GM18520 (cell line): Measurements from ENCODE around the gene RIMKLA.

Experiments used
- ATAC-seq: cut with Tn5 transposase; IDR thresholded peaks from one replicate; pipeline ENCODE4 v1.9.1; 2021; ENCODE audit not compliant: unreplicated experiment

Gene RIMKLA

GRCh38 chr1:42370876-42371549 lies 9.6 kb upstream of the RIMKLA start:
- no peak for ATAC-seq

DNA sequence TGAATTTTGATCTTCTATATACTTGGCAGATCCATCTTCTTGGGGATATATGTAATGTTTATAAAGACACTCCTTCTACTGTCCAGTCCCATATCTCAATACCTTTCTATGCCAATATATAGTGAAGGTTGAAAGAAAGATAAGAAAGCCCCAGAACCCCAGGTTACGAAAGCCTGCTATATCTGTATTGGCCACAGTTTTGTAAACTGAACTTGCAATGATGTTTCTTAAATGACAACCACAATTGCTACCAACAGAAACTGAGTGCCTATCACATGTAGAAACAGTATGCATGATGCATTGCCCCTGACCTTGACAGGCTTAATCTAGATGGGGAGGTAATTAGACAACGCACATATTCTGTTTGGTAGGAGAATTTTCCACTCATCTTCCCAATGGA lies 7.8 kb upstream of the RIMKLA start:
- no peak for ATAC-seq

DNA sequence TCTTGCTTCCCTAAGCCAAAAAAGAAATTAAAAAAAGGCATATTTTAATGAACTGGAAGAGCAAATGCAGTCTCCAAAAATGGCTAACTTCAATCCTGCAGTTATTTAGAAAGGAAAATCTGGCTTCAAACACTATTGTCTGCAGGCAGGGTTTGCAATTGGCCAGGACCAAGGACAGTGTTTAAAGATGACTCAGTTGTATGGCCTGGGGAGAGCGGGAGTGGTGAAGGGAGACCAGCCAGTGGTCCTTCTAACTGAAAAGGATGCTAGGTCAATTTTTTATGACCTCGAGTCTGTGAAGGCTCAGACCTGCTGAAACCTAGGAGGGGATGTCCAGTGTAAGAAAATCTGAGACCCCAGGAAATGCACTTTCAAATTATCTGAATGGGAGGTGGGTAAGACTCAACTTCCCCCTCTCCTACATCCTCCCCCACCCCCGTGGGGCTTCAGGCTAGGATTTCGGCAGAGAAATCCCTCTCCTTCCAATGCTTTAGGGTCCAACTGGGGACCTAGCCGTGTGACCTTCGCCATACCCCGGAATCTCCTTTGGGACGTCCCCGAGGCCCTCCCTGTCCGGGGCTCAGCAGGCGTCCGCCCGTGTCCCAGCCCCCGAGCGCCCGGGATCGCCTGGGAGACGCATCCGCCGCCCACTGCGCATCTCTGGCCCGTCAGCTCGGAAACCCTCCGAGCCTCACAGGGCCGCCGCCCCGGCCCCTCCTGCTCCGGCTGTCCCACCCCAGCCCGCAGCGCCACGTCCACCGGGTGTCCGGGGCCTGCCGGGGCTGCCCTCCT lies 602 bp upstream of the RIMKLA start:
- ATAC-seq: peak; percentile 24

DNA sequence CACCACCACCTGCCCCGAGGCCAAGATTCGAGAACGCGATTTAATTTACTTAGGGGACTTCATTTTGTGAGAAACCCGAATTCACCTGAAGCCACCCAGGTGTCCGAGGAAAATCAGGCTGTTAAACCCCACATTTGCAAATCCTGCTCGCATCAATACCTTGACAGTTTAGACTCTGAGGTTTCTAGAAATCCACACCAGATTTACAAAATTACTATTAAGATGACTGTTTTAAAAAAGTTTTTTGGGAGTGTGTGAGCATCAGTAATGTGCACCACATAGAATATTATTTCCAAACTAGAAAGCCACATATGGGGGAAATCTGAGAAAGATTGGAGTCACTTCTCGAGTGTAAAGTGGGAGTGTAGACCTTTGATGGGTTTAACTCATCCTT lies 685 bp downstream of the RIMKLA start:
- no peak for ATAC-seq

GRCh38 chr1:42385283-42385682 lies 4.7 kb downstream of the RIMKLA start:
- ATAC-seq: no peak

DNA sequence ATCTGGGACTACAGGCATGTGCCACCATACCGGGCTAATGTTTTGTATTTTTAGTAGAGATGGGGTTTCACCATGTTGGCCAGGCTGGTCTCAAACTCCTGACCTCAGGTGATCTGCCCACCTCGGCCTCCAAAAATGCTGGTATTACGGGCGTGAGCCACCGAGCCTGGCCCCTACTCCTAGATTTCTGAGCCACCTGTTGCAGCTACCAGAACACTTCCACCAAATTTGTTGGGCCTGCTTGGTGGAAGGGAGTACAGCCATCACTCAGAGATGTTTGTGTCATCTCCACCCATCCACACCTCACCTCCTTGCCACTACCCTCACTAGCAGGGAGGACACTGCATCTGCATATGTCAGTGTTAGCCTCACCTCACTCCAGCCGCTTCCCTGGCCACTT lies 5.5 kb downstream of the RIMKLA start:
- no peak for ATAC-seq

GRCh38 chr1:42392255-42392654 lies 11.7 kb downstream of the RIMKLA start:
- no peak for ATAC-seq

GRCh38 chr1:42392967-42393848 lies 12.6 kb downstream of the RIMKLA start:
- no peak for ATAC-seq

GRCh38 chr1:42399315-42400100 lies 18.9 kb downstream of the RIMKLA start:
- no peak for ATAC-seq

- ATAC-seq: no peak
Observed at GRCh38 chr1:42403880-42404400, 23.3 kb downstream of the RIMKLA start.

- no peak for ATAC-seq
Observed at GRCh38 chr1:42414551-42415496, 34.2 kb downstream of the RIMKLA start.

DNA sequence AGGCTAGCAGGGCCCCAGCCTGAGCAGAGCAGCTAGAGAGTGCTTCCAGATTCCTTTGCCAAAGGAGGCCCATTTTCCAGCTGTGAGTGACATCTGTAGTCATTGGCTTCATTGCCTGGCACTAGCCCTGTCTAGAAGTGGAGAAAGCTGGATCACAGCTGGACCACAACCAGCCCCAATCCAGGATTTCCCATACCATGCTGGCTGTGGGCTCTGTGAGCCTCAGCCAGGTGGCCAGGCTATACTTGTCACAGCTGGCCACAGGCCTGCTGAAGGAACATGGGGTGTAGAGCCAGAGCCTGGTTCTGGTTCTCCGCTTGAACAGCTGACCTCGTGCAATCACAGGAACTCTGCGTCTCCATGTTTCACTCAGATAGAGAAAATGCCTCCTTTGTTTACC lies 36.6 kb downstream of the RIMKLA start:
- no peak for ATAC-seq

- ATAC-seq: no peak
Observed at GRCh38 chr1:42418516-42418915, 37.9 kb downstream of the RIMKLA start.

DNA sequence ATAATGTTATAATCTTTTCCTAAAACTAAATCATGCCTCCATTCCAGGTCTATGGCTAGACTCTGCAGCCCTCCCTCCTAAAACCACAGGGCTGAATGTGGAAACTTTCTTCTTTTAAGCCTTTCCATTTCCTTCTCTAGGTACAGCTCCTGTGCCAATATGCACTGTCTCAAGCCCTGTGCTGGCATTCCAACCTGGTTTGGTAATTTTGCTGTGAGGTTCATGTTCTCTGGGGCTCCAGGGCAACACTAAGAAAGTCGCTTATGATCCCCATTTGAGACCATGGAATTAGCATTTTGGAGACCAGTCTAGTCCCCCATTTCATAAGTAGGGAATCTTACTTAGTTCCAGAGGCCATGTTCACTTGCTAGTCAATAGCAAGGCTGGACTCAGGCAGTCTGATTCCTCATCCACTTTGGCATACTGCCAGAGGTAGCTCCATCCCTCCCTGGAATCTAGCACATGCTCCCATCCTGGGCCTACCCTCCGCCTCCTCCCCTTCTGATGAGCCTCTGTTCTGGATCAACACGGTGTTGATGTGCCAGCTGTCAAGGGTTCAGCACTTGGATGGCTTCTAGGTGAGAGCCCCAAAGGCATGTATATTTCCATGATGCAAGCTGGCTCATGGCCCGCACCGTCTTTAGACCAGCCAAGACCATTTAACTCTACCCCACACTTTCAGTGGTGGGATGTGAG lies 38.7 kb downstream of the RIMKLA start:
- no peak for ATAC-seq

- ATAC-seq: no peak
Observed at GRCh38 chr1:42420121-42420520, 39.5 kb downstream of the RIMKLA start.

DNA sequence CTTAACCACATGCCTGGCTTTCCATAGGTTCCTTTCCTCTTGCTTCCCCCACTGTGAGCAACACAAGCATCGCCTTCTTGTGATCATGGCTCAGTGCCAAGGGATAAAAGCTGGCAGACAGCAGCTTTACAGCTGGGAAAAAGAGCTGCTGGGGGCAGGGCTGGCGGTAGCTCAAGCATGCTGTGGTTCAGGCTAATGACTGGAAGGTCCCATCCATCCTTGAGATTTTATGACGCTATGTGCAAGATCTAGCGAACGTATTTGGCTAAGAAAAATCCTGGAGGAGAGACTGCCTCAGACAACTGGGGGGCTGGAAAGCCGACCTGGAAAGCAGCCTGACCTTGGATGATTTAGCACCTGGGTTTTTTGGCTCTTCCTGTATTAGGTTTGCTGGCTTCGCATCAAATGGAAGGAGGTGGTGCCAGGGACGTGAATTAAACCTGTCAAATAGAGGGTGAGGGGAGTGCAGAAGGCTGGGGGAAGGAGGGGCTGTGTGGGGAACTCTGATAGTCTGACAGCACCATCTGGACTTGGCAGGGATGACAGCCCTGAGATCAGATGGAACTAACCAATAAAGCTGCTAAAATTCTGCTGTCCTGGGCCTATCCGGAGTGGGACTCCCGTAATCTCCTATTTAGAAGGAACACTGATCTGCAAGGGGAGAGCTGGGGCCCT lies 40.5 kb downstream of the RIMKLA start:
- ATAC-seq: no peak

- no peak for ATAC-seq
Observed at GRCh38 chr1:42422737-42423136, 42.1 kb downstream of the RIMKLA start.

DNA sequence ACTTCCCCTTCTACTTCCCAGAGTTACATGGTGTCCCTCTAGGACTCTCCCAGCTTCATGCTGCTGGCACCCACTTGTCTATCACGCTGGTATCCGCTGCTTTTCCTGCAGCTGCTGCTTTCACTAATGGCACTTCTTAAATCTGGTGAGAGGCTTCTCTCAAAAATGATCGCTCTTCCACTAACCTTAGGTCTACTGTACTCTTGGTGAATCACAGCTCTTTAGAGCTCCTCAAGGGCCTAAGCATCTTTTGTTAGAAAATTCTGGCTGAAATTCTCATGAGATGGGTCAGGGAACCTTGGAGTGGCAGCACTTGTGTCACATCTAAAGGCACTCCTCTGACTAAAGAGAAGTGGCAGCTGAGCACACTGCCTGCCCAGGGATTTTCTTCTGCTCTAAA lies 43.1 kb downstream of the RIMKLA start:
- ATAC-seq: no peak
